Fibroblast of the aortic adventitia (primary cell): ENCODE results near the gene TCL1A. TPM values are rescaled to one million over a fixed set of nuclear protein-coding genes. Genes with fewer than 3 reads are reported as not detected.
"Not testable (repeated sequence)": the region's sequence is repeated elsewhere in the genome, so short reads cannot be mapped to it uniquely, and the experiment has no call there.

Experiments
- DNase-seq: peaks from one replicate; pipeline ENCODE4 v3.0.0-alpha.2; 2010; ENCODE audit warnings: low read depth
- H3K4me3 ChIP-seq: 2 replicates; pipeline ENCODE4 v1.5.1; 2011; ENCODE audit warnings: low read depth, mild to moderate bottlenecking, control low read depth, low read length, moderate library complexity
- total RNA-seq: library from RNA; depleted of rRNA; stranded (reverse); fragments of >200 nt; gene quantifications from 2 replicates; pipeline ENCODE4 v1.2.3, GENCODE V29; 2012; ENCODE audit warnings: low replicate concordance
- TF ChIP-seq, protein P1 (sequence below): IDR thresholded peaks from 2 replicates; pipeline ENCODE4 v1.5.1; 2011; ENCODE audit warnings: mild to moderate bottlenecking, low read length, control low read depth, inconsistent platforms; ENCODE audit not compliant: insufficient read depth

TCL1A gene, protein sequence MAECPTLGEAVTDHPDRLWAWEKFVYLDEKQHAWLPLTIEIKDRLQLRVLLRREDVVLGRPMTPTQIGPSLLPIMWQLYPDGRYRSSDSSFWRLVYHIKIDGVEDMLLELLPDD
- total RNA-seq, result not detected in 2 replicates

DNA sequence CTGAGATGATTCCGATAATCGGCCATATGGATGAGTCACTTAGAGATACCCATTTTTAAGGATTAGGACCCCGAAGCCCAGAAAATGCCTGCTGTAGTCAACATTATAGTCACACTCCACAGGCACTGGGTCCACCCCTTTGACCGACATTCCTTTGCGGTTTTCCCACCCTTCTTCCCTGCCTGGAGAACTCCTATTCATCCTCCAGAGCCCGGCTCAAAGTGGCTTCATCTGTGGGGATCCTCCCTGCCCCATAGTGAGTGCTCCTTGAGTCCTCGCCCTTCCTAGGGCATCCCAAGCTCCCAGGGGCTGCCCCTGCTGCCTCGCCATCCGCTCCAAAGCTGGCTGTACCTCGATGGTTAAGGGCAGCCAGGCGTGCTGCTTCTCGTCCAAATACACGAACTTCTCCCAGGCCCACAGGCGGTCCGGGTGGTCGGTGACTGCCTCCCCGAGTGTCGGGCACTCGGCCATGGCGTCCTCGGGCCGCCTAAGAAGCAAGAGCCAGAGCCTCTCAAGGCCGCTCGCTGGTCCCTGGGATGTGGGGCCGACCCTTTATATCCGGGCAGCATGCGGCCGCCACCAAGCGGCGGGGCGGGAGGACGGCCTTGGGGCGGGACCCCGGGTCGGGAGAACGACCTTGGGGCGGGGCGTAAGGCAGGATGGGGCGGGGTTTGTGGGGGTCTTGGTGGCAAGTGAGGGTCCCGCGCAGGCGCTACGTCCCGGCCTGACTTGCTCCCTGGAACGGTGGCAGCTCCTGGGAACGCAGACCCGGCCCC is at the start of gene TCL1A:
TSS of gene TCL1A (minus strand) at position 530 of the 776 bp plus-strand sequence. CDS start at position 471, 59 bp downstream.
- TF ChIP-seq, protein P1, sequence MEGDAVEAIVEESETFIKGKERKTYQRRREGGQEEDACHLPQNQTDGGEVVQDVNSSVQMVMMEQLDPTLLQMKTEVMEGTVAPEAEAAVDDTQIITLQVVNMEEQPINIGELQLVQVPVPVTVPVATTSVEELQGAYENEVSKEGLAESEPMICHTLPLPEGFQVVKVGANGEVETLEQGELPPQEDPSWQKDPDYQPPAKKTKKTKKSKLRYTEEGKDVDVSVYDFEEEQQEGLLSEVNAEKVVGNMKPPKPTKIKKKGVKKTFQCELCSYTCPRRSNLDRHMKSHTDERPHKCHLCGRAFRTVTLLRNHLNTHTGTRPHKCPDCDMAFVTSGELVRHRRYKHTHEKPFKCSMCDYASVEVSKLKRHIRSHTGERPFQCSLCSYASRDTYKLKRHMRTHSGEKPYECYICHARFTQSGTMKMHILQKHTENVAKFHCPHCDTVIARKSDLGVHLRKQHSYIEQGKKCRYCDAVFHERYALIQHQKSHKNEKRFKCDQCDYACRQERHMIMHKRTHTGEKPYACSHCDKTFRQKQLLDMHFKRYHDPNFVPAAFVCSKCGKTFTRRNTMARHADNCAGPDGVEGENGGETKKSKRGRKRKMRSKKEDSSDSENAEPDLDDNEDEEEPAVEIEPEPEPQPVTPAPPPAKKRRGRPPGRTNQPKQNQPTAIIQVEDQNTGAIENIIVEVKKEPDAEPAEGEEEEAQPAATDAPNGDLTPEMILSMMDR, result no peak
- no peak for DNase-seq

DNA sequence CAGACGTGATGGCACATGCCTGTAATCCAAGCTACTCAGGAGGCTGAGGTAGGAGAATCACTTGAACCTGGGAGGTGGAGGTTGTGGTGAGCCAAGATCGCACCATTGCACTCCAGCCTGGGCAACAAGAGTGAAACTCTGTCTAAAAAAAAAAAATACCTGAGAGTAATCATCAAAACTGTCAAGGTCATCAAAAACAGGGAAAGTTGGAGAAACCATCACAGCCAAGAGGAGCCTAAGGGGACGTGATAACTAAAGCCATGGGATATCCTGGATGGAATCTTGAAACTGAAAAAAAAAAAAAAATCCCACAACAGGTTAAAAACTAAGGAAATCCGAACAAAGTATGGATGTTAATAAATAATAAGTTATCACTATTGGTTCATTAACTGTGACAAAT is 49.1 kb upstream of the TCL1A start:
- H3K4me3 ChIP-seq, DNase-seq: not testable (repeated sequence)

More for the DNA sequence above, at the start of gene TCL1A:
- no peak within 1 kb of the TSS for H3K4me3 ChIP-seq

DNA sequence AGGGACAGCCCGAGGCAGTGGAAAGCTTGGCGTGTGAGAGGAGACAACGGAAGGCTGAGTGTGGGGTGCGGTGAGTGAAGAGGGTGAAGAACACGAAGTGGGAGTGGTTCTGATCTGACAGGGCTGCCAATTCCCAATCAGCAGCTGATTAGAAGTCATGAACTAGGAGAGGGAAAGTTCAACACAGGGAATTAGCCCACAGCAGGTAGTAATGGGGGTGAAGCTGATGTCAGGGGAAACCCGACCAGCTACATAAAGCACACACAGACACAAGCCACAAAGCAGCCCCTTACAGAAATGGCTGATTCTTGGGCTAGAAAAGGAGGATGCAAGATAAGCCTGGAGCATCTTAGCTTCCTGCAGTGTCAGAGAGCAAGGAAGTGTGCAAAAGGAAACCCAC is 47.5 kb upstream of the TCL1A start:
- TF ChIP-seq, protein P1, result no peak
- DNase-seq, result no peak

DNA sequence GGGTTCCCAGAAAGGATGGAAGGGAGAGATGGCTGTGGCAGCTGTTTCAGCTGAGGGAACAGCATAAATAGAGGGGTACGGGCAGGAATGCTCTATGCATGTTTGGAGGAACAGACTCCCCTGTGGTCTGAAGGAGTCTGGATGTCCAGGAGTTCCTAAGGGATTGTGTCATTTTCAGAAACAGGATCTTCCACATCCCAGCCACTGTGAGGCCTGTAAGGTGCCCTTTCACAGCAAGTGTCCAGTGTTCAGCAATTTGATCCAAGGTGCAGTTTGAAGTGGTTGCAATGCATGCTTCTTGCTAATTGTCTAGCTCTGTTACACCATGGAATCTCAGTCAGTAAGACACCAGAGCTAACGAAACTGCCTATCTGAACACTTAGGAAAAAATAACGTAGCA is 46.7 kb upstream of the TCL1A start:
- DNase-seq, result no peak
- no peak overlapping the region for H3K4me3 ChIP-seq
- TF ChIP-seq, protein P1, result no peak

More for the DNA sequence above, 47.5 kb upstream of the TCL1A start:
- no peak overlapping the region for H3K4me3 ChIP-seq

DNA sequence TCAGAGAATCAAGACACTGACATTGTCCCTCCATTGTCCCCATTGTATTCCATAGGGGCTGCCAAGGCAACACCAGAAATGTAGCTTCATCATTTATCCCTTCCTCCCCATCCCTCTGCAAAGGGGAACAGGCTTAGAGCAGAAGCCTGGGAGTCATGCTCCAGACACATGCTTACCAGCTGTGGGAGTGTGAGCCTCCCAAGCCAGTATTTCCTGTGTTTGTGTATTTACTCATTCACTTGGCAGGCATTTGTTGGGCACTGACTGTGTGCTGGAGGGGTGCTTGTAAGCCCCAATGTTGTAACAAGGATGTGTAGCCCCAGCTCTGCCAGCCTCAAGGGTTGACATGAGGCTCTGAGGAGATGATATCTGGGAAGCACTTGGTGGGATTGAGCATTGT is 46.0 kb upstream of the TCL1A start:
- DNase-seq, result no peak
- no peak overlapping the region for H3K4me3 ChIP-seq
- TF ChIP-seq, protein P1, result no peak

DNA sequence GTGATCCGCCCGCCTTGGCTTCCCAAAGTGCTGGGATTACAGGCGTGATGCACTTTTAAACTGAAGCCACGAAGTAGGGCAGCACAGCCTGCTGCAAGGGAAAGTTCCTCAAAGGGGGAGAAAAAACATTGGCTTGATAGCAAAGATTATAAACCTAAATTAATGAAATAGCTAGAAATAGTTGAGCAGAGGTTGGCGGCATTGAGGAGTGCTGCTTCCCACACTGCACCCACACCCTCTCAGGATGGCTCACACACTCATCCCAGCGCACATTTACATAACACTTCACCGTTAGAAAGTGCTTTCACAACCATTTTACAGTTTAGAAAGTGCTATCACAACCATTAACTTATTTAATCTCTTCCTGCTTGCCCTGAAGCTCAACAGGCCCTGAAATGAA is 44.4 kb upstream of the TCL1A start:
- no peak overlapping the region for H3K4me3 ChIP-seq
- DNase-seq, result no peak
- TF ChIP-seq, protein P1, result no peak

DNA sequence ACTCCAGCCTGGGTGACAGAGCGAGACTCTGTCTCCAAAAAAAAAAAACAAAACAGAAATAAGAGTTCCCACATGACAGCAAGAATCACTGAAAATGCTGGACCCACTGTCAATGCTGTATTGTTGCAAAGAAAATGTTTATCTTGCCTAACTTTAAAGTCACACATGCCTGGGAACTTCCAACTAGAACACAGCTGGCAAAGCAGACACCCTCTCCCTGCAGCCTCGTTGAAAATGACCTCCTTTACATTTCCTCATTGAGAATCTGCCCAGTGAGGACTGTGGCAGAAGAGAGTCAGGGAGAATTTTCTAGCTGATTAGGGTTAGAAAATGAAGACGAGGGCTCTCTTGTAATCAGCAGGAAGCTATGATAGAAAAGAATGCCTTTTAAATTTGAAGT is 42.8 kb upstream of the TCL1A start:
- TF ChIP-seq, protein P1, result no peak
- DNase-seq, result no peak
- H3K4me3 ChIP-seq, result no peak overlapping the region
